Measurements from ENCODE around the gene SORL1.

The SORL1 gene

DNA sequence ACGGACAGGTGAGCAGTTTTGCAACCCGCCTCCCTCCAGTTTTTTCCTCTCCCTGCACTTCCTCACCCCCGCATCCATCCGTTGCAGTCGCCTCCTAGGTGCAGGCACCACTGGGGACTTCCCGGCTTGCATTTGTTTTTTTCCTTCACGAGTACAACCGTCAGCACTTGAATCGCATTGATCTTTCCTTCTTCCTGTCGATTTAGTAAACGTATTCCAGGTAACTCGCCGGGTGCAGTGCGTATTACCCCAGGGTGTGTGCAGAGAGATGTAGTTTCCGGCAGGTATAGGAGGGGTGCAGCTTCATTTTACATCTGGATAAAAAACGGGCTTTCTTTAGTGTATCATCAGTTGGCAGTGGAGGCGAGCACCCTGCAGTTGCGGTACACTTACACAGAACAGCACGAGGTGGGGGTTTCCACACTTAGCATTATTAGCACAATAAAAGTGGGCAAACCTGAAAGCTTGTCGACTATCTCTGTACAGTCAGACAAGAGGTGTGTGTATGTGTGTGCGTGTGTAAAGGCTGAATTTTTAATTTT, 566 bp downstream of the SORL1 start, which contains the start of gene SORL1-AS1:
TSS of gene SORL1-AS1 (minus strand) at position 359 of the 542 bp plus-strand sequence.
- peak; percentile 76 for DNase-seq

DNA sequence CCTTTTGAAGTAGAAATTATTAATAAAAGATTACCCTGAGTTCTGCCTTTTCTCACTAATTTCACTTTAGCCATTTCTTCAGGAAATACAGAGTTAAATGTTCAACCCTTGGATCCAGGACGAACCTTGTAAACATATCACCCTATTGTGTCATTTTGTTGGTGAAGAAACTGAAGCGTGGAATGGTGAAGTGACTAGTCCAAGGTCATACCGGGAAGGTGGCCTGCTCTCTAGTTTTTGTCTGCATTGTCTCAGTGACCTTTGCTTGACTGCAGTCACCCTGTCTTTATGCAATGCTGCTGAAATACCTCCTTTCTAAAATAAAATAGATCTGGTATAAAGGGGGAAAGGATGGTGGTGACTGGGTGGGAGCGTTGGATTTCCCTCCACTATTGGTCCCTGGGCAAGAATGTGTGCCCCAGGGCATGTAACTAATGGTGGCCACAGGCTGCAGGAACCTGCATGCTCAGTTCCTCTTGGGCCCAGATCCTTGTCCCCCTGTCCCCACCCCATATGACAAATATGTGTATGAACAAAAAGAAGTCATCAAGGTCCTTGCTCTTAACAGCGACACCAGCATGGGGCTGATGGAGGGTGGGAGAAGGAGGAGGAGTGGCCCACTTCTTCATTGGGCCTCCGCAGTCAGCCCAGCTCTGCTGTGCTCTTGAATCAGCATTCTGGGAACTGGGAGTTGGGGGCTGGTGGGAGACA, 1.6 kb downstream of the SORL1 start:
- no peak for DNase-seq

DNA sequence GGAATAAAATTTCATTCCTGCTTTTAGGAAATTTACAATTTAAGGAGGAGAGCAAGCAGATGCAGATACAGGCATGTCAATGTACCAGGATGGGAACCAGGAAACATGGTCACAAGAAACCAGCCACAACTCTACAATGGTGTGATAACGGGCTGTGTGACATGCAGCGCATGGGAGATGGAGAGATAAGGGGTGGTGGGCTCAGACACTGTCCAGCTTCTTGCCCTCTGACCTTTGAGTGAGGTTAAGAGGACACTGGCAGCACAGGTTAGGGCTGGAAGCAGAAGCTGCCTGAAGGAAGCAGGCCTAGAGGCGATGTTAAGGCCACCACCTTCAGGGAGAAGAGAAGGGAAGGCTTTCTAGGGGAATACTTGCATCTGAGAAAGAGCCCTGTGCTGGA, 3.0 kb downstream of the SORL1 start:
- no peak for DNase-seq

DNA sequence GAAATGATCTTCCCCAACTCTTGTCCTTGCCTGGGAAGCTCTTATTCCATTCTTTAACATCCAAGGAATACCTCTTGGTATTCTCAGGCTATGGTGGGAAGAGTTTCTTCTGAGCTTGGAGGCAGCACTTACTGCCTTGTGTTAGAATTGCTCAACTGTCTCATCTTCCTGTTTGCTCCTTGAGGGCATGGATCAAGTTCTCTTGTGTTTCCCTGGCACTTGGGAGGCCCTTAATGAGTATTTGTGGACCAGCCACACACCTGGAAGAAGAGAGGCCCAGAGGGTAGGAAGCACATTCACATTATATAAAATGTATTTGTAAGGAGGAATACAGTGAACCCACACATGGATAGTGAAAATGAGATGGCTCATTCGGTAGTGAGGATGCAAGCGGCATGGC, 4.0 kb downstream of the SORL1 start:
- no peak for DNase-seq

GRCh38 chr11:121456816-121457431, 4.8 kb downstream of the SORL1 start:
- DNase-seq: no peak

DNA sequence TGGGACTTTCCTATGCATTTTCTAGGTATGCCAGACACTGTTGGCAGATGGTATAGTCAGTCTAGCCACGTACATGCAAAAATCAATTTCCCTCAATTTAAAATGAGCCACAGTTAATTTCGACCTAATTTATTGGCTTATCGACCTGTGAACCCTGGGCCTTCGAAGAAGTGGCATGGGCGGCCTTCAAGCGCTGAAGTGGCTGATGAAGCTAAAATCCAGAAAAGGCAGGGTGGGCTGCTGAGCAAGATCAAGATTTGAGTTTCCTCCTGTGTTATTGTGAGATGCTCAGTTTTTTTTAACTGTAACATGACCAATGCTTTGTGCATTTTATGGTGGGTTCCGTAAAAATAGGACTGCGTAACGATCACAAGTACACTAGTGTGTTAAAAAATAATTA, 6.4 kb downstream of the SORL1 start:
- no peak for DNase-seq

DNA sequence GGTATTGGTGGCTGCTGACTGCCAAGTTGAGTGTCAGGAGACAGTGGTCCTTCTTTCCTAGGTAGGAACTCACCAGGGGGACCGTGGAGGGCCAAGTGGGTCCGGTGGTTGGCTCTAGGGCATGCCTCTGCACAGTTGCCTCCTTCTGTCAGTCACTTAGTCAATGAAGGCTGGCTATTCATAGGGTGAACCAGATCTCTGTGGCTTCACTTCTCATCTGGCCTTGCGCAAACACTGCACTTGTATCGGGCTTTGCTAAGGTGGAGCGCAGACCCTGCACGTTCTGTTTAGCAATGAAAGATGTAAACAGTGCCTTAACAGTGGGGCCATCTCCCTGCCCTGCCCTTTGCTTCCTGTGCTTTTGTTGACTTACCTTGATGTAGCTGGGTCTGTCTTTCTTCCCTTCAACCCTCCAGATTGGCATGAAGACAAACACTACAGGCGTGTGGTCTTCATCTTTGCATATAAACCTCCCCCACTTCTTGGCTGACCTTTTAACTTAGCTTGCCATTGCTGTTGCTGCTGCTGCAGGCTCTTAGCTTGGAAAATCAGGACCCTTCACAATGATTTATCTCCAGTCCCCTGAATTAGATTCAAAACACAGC, 7.4 kb downstream of the SORL1 start:
- no peak for DNase-seq

DNA sequence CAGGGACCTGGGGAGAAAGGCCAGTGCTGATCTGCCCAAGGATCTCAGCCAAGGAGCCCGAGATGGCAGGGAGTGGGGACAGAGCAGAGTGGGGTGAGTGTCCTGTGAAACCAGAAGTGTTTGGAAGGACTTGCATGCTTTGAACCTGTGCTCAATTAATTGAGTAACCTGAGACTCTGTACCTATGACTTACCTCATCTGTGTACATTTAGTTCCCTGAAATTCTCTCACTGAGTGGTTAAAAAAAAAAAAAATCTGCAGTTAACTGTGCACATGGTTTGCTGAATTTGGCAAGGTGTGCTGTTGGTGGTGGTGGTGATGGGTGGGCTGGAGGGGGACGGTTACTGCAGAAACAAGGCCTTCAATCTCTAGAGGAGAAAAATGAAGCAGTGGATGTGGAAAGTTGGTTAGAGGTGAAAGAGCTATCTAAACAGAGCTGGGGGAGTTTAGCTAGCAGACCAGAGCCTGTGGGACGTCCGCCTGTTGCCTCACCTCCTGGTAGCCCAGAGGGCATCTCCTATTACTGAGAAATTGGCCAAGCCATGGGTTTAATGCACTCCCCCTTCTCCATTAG, 8.9 kb downstream of the SORL1 start:
- DNase-seq: no peak

DNA sequence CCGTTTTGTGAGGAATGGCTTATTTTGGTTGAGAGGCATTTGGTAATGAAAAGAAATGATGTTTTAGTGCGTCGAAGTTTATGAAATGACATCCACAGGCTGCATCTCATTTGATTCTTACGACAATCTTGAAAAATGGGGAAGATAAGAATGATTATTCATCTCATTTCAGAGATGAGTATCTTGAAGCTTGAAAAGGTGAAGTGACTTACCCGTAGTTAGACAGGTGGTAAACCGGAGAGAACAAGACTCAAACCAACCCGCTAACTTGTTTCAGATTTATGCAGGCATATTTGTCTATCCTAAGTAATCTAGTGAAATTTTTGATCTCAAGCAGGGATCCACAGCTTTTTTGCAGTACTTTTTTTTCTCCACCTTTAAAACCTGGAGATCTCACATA, 9.7 kb downstream of the SORL1 start:
- no peak for DNase-seq

- no peak for DNase-seq
These were observed 11.7 kb downstream of the SORL1 start for GRCh38 chr11:121463689-121464335.

DNA sequence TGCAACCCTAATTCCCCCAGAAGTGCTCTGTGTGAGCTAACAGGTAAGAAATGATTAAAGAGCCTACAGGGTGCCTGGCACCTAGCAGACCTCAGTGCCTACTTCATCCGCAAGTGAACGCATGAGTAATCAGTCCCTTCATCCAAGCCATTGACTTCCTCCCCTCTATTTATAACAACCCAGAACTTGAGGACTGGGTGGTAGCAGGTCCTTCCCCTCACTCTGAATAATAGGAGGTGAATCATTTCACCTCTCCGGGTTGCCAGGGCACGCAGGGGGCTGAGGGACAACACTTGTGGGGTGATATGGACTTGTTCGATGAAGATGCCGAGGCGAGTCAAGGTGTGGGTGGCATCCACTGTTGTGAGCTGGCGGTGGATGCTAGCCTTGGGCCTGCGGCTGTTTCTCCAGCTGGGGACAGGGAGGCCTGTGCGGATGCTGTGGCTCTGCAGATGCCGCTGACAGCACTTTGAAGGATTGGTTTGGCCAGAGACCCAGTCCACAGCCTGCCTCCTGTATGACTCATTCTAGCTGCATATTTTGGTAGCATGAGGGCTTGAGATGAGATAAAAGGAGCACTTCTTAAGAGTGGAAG, 12.3 kb downstream of the SORL1 start:
- peak; percentile 88 for DNase-seq

GRCh38 chr11:121465709-121466062, 13.6 kb downstream of the SORL1 start:
- no peak for DNase-seq

DNA sequence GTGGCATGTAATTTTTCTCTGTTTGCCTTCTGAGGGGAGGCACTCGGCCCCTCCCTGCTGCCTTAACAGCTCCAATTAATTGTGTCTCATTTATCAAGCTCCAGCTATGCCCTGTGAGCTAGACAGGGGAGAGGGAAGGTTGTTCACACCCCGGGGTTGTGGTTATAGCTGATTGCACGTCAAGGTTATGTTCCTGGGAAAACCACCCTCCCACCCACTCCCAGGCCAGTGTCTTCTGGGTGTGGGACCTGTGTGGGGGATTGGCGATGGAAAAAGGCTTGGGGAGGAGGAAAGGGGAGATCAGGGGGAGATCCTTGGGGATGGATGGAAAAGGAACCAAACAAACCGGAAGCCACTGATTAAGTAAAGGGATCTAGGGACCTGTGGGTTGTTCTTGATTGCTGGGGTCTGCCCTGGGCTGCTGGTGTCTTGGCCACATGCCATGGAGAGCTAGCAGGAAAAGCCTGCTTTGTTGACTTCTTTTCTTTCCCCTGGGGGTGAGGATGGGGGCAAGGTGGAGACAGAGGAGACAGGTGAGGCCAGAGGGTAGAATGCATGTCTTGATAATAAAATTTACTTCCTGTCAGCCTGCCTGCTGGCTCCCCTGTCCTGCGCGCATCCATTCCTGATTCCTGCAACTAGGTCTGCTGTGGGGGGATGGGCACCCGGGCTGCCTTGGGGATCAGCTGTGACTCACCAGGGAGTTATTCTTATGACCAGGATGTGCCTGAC, 14.1 kb downstream of the SORL1 start:
- DNase-seq: peak; percentile 39

DNA sequence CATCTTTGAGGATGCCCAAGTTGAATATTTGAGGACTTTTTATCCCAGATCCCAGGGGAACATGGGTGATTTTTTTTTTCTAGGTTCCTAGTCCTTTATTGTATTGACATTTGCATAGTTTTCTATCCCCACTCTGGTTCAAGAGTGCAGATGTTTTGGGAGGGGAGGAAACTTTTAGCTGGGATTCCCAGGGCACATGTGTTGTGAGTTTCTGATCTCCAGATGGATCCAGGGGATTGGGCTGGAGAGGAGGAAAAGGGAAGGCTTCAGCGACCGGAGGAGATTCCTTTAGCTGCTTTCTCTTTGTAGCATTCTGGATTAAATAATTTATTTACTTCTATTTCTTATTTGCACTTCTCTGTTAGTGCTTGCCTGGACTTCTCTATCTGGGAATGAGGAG, 15.4 kb downstream of the SORL1 start:
- DNase-seq: no peak

DNA sequence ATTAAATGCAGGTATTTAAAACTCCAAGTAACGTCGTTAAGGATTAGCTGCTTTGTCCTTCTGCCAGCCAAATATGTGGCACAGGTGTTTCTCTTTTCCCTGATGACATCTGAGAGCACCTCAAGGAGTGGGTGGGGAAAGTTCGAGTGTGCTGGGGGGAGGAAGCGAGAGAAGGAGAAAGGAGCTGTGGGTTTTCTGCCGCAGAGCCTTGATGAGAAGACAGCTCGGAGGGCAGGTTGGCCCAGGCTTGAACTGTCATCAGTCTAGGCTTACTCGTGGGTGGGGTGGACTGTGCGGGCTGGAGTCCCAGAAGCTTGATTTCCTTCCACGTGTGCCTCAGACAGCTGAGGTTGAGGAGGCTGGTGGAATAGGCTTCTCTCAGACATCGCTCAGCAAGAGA, 15.9 kb downstream of the SORL1 start:
- peak; percentile 83 for DNase-seq

DNA sequence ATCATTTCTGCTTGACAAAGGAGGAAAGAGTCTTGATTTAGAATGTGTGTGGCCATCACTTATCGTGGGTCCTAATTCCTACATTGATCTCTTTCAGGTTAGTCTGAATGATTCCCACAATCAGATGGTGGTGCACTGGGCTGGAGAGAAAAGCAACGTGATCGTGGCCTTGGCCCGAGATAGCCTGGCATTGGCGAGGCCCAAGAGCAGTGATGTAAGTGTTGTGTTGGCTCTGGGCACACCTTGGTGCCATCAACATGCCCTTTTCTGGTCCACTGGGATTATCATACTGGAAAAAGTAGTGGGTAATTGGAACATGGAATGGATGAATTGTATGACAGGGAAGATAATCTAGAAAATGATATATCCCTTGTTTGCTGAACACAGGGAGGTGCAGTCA, 17.8 kb downstream of the SORL1 start:
- no peak for DNase-seq

GRCh38 chr11:121471167-121471566, 19.1 kb downstream of the SORL1 start:
- no peak for DNase-seq

GRCh38 chr11:121472312-121472711, 20.2 kb downstream of the SORL1 start:
- no peak for DNase-seq

- DNase-seq: no peak
These were observed 21.1 kb downstream of the SORL1 start for GRCh38 chr11:121473064-121473777.

- no peak for DNase-seq
These were observed 22.6 kb downstream of the SORL1 start for GRCh38 chr11:121474680-121475079.

GRCh38 chr11:121476379-121477032, 24.4 kb downstream of the SORL1 start:
- no peak for DNase-seq

All from stimulated activated naive CD4-positive, alpha-beta T cell treated with Interleukin-2 at 50 U/mL for 16 hours (primary cell).